ENCODE data around the gene TSPAN16. TPM values are rescaled to one million over a fixed set of nuclear protein-coding genes. Genes with fewer than 3 reads are reported as not detected.

The TSPAN16 gene
- total and polyA plus RNA-seq, 2 donors from 2014 or later (not counting 2 experiments from before 2014, with no cell fraction given), result not detected

Other genes starting within 250 kb of the TSPAN16 start
- gene LDLR, start 206.7 kb upstream of the TSPAN16 start, total RNA-seq, result 319 and 330 TPM in 2 replicates
- 150 and 170 TPM in 2 replicates for gene LDLR, start 206.7 kb upstream of the TSPAN16 start, polyA plus RNA-seq
- 29.4 and 43.8 TPM in 2 replicates for gene SPC24, start 140.4 kb upstream of the TSPAN16 start, total RNA-seq
- 23.0 and 27.9 TPM in 2 replicates for gene SPC24, start 140.4 kb upstream of the TSPAN16 start, polyA plus RNA-seq
- gene KANK2, start 98.6 kb upstream of the TSPAN16 start, total RNA-seq, result 12.3 and 14.5 TPM in 2 replicates
- gene KANK2, start 98.6 kb upstream of the TSPAN16 start, polyA plus RNA-seq, result 5.0 and 6.1 TPM in 2 replicates
- not detected in 2 replicates for gene ANGPTL8, start 56.5 kb upstream of the TSPAN16 start, total RNA-seq
- gene ANGPTL8, start 56.5 kb upstream of the TSPAN16 start, polyA plus RNA-seq, result not detected in 2 replicates
- 17.7 and 30.9 TPM in 2 replicates for gene DOCK6, start 33.6 kb upstream of the TSPAN16 start, total RNA-seq
- 14.4 and 21.2 TPM in 2 replicates for gene DOCK6, start 33.6 kb upstream of the TSPAN16 start, polyA plus RNA-seq
- 25.2 and 26.9 TPM in 2 replicates for gene RAB3D, start 43.5 kb downstream of the TSPAN16 start, total RNA-seq
- gene RAB3D, start 43.5 kb downstream of the TSPAN16 start, polyA plus RNA-seq, result 12.4 and 12.7 TPM in 2 replicates
- 58.4 and 59.5 TPM in 2 replicates for gene TMEM205, start 50.1 kb downstream of the TSPAN16 start, total RNA-seq
- gene TMEM205, start 50.1 kb downstream of the TSPAN16 start, polyA plus RNA-seq, result 95.1 and 98.9 TPM in 2 replicates
- gene CCDC159, start 50.4 kb downstream of the TSPAN16 start, total RNA-seq, result 5.4 and 6.3 TPM in 2 replicates
- gene CCDC159, start 50.4 kb downstream of the TSPAN16 start, polyA plus RNA-seq, result 5.6 and 9.4 TPM in 2 replicates
- 8.7 and 9.4 TPM in 2 replicates for gene PLPPR2, start 59.3 kb downstream of the TSPAN16 start, total RNA-seq
- gene PLPPR2, start 59.3 kb downstream of the TSPAN16 start, polyA plus RNA-seq, result 10.4 and 12.2 TPM in 2 replicates
- 2.6 and 3.0 TPM in 2 replicates for gene SWSAP1, start 78.5 kb downstream of the TSPAN16 start, total RNA-seq
- gene SWSAP1, start 78.5 kb downstream of the TSPAN16 start, polyA plus RNA-seq, result 3.4 and 4.2 TPM in 2 replicates
- 3.2 and 3.8 TPM in 2 replicates for gene EPOR, start 88.2 kb downstream of the TSPAN16 start, total RNA-seq
- gene EPOR, start 88.2 kb downstream of the TSPAN16 start, polyA plus RNA-seq, result 3.3 and 3.4 TPM in 2 replicates
- not detected in 2 replicates for gene RGL3, start 123.2 kb downstream of the TSPAN16 start, total RNA-seq
- 0.09 TPM in 1 of 2 replicates, not detected in the other for gene RGL3, start 123.2 kb downstream of the TSPAN16 start, polyA plus RNA-seq
- 0.11 and 0.51 TPM in 2 replicates for gene ODAD3, start 139.0 kb downstream of the TSPAN16 start, total RNA-seq
- gene ODAD3, start 139.0 kb downstream of the TSPAN16 start, polyA plus RNA-seq, result 0.31 and 0.42 TPM in 2 replicates
- gene PRKCSH, start 139.5 kb downstream of the TSPAN16 start, total RNA-seq, result 119 and 131 TPM in 2 replicates
- 214 and 218 TPM in 2 replicates for gene PRKCSH, start 139.5 kb downstream of the TSPAN16 start, polyA plus RNA-seq
- gene ELAVL3, start 184.9 kb downstream of the TSPAN16 start, total RNA-seq, result not detected in 2 replicates
- gene ELAVL3, start 184.9 kb downstream of the TSPAN16 start, polyA plus RNA-seq, result not detected in 2 replicates
- gene ZNF653, start 209.7 kb downstream of the TSPAN16 start, total RNA-seq, result 4.0 and 4.5 TPM in 2 replicates
- 3.0 and 4.2 TPM in 2 replicates for gene ZNF653, start 209.7 kb downstream of the TSPAN16 start, polyA plus RNA-seq
- gene ECSIT, start 233.0 kb downstream of the TSPAN16 start, total RNA-seq, result 28.6 and 29.9 TPM in 2 replicates
- 37.0 and 40.6 TPM in 2 replicates for gene ECSIT, start 233.0 kb downstream of the TSPAN16 start, polyA plus RNA-seq
- gene CNN1, start 242.7 kb downstream of the TSPAN16 start, total RNA-seq, result not detected in 2 replicates
- gene CNN1, start 242.7 kb downstream of the TSPAN16 start, polyA plus RNA-seq, result 0.03 TPM in 1 of 2 replicates, not detected in the other

Measured in foreskin keratinocyte (primary cell).